GM13977 (cell line): ENCODE data around the gene HSPA12A.

Experiments
- DNase-seq: peaks from one replicate; pipeline ENCODE4 v3.0.0; 2012; ENCODE audit warnings: low spot score
- in situ Hi-C: fragments of 300-500 bp; cut with MboI; formaldehyde crosslinking; loops from one replicate; pipeline ENCODE4 v1.12.0; 2022; ENCODE audit warnings: low sequenced_read_pairs, low pct_unique_long_range_greater_than_20kb, mixed read lengths, inconsistent platforms; ENCODE audit not compliant: unreplicated experiment
- TF ChIP-seq, protein P1 (sequence below): IDR thresholded peaks from 2 replicates; pipeline ENCODE4 v1.5.1; 2012; ENCODE audit warnings: mild to moderate bottlenecking, control low read depth; ENCODE audit not compliant: insufficient read depth; ENCODE audit errors: extremely low read depth, missing control alignments

HSPA12A gene

GRCh38 chr10:116664631-116665030, 77.7 kb downstream of the HSPA12A start:
- DNase-seq = no peak
- in situ Hi-C loops = no loop called here
- TF ChIP-seq, protein P1, sequence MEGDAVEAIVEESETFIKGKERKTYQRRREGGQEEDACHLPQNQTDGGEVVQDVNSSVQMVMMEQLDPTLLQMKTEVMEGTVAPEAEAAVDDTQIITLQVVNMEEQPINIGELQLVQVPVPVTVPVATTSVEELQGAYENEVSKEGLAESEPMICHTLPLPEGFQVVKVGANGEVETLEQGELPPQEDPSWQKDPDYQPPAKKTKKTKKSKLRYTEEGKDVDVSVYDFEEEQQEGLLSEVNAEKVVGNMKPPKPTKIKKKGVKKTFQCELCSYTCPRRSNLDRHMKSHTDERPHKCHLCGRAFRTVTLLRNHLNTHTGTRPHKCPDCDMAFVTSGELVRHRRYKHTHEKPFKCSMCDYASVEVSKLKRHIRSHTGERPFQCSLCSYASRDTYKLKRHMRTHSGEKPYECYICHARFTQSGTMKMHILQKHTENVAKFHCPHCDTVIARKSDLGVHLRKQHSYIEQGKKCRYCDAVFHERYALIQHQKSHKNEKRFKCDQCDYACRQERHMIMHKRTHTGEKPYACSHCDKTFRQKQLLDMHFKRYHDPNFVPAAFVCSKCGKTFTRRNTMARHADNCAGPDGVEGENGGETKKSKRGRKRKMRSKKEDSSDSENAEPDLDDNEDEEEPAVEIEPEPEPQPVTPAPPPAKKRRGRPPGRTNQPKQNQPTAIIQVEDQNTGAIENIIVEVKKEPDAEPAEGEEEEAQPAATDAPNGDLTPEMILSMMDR = no peak

GRCh38 chr10:116663342-116663741, 79.0 kb downstream of the HSPA12A start:
- TF ChIP-seq, protein P1 = no peak
- in situ Hi-C loops = no loop called here
- no peak for DNase-seq

DNA sequence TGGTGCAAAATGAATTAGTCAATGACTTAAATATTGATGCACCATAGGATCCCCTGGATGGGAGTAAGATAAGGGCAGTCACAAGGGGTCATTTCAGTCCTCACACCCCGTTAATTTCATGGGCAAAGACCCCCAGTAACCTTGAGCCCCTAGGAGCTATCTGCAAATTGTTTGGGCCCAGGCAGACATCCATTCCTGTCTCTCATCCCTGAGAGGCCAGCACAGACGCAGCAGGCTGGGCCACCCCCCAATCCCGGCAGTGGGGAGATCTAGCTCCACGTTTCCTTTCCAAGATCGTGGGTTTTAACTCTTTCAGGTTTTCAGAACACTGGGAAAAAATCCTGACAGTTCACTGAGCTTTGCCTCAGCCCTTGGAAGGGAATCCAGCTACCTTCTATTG, 81.5 kb downstream of the HSPA12A start:
- in situ Hi-C loops = no loop called here
- no peak for DNase-seq
- TF ChIP-seq, protein P1 = no peak

DNA sequence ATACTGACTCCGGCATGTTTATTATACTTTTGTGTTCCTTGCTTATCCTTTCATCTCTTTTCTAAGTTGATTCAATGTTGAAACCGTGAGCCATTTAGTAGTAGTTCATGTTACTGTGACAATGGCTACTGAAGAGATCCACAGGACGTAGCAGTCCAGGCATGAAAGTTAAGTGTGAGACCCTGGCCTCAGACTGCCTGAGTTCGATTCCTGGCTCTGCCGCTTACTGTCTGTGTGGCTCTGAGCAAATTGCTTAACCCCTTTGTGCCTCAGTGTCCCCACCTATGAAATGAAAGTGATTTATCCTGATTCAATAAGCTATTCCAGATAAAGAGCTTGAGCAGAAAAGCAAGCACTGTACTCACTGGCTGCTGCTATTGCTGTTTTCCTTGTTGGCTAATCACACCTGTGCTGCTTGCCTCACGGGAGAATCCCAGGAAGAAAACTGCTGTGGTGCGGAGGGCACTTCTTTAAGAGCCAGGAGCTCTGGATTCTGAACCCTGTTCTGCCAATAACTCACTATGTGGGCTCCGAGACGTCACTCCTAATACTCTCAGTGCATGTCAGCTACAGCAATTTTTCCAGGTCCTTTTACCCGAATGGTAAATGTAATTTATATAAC, 83.2 kb downstream of the HSPA12A start:
- no peak for DNase-seq
- in situ Hi-C loops = no loop called here
- TF ChIP-seq, protein P1 = no peak

GRCh38 chr10:116657863-116658551, 84.4 kb downstream of the HSPA12A start:
- in situ Hi-C loops = no loop called here
- DNase-seq = no peak
- TF ChIP-seq, protein P1 = no peak

- TF ChIP-seq, protein P1 = no peak
- in situ Hi-C loops = no loop called here
- DNase-seq = no peak
These were observed 86.3 kb downstream of the HSPA12A start for GRCh38 chr10:116656044-116656443.
